SK-N-SH treated with all-trans-retinoic acid at 6 μM for 48 hours (cell line): Measurements from ENCODE around the gene PHLDA2.

ENCODE experiments used
- ATAC-seq: fragments of 200-7000 bp; cut with Tn5 transposase; 3 replicates; pipeline ENCODE4 v1.9.1; 2020; ENCODE audit warnings: mild to moderate bottlenecking, moderate library complexity
- ARNTL ChIP-seq: fragments of 450-650 bp; formaldehyde crosslinking; IDR thresholded peaks from 2 replicates; pipeline ENCODE4 v1.5.0; 2020; ENCODE audit warnings: low read depth, mild to moderate bottlenecking, moderate library complexity, borderline replicate concordance
- CSDC2 ChIP-seq: fragments of 250-450 bp; sonication (Bioruptor Pico); IDR thresholded peaks from 2 replicates; pipeline ENCODE4 v1.5.0; 2020; ENCODE audit warnings: mild to moderate bottlenecking, moderate library complexity
- ESRRG ChIP-seq: fragments of 250-450 bp; sonication (Bioruptor Pico); IDR thresholded peaks from 2 replicates; pipeline ENCODE4 v1.6.1; 2021; ENCODE audit warnings: mild to moderate bottlenecking
- GLIS3 ChIP-seq: fragments of 250-450 bp; sonication (Bioruptor Pico); IDR thresholded peaks from 2 replicates; pipeline ENCODE4 v1.5.0; 2020; ENCODE audit warnings: mild to moderate bottlenecking, moderate library complexity
- OSR1 ChIP-seq: fragments of 250-450 bp; sonication (Bioruptor Pico); IDR thresholded peaks from 2 replicates; pipeline ENCODE4 v1.8.0; 2022; ENCODE audit warnings: moderate library complexity, mild to moderate bottlenecking, inconsistent platforms
- PATZ1 ChIP-seq: fragments of 250-450 bp; sonication (Bioruptor Pico); IDR thresholded peaks from 2 replicates; pipeline ENCODE4 v1.8.0; 2020; ENCODE audit warnings: mild to moderate bottlenecking, moderate library complexity, borderline replicate concordance
- POU6F1 ChIP-seq: fragments of 250-450 bp; sonication (Bioruptor Pico); IDR thresholded peaks from 2 replicates; pipeline ENCODE4 v1.8.0; 2021; ENCODE audit warnings: low read depth, mild to moderate bottlenecking, moderate library complexity, borderline replicate concordance
- PPARA ChIP-seq: fragments of 250-450 bp; sonication (Bioruptor Pico); IDR thresholded peaks from 2 replicates; pipeline ENCODE4 v1.5.0; 2020; ENCODE audit warnings: mild to moderate bottlenecking, borderline replicate concordance
- RARB ChIP-seq: fragments of 250-450 bp; sonication (Bioruptor Pico); IDR thresholded peaks from 2 replicates; pipeline ENCODE4 v1.8.0; 2021; ENCODE audit warnings: mild to moderate bottlenecking, moderate library complexity
- SNAI2 ChIP-seq: fragments of 250-450 bp; sonication (Bioruptor Pico); IDR thresholded peaks from 2 replicates; pipeline ENCODE4 v1.5.0; 2020; ENCODE audit warnings: mild to moderate bottlenecking, moderate library complexity
- TCF4 ChIP-seq: fragments of 250-450 bp; sonication (Bioruptor Pico); IDR thresholded peaks from 2 replicates; pipeline ENCODE4 v1.8.0; 2021; ENCODE audit warnings: mild to moderate bottlenecking, moderate library complexity, borderline replicate concordance
- TOX ChIP-seq: fragments of 250-450 bp; sonication (Bioruptor Pico); IDR thresholded peaks from 2 replicates; pipeline ENCODE4 v1.8.0; 2021; ENCODE audit warnings: mild to moderate bottlenecking, moderate library complexity, borderline replicate concordance
- ZC3H10 ChIP-seq: fragments of 250-450 bp; sonication (Bioruptor Pico); IDR thresholded peaks from 2 replicates; pipeline ENCODE4 v1.5.1; 2021; ENCODE audit warnings: mild to moderate bottlenecking, moderate library complexity
- ZFP3 ChIP-seq: fragments of 250-450 bp; sonication (Bioruptor Pico); IDR thresholded peaks from 2 replicates; pipeline ENCODE4 v1.5.0; 2020; ENCODE audit warnings: mild to moderate bottlenecking, moderate library complexity
- ZFP30 ChIP-seq: fragments of 450-650 bp; formaldehyde crosslinking; IDR thresholded peaks from 2 replicates; pipeline ENCODE4 v1.5.0; 2022; ENCODE audit warnings: mild to moderate bottlenecking, moderate library complexity
- ZNF565 ChIP-seq: fragments of 450-650 bp; formaldehyde crosslinking; conservative IDR thresholded peaks from 2 replicates; pipeline ENCODE4 v1.5.0; 2020; ENCODE audit warnings: low read depth, mild to moderate bottlenecking, moderate library complexity
- ZNF70 ChIP-seq: fragments of 450-650 bp; formaldehyde crosslinking; IDR thresholded peaks from 2 replicates; pipeline ENCODE4 v1.5.0; 2020; ENCODE audit warnings: mild to moderate bottlenecking, moderate library complexity
- ZNF8 ChIP-seq: fragments of 450-650 bp; formaldehyde crosslinking; IDR thresholded peaks from 2 replicates; pipeline ENCODE4 v1.5.0; 2020; ENCODE audit warnings: mild to moderate bottlenecking, moderate library complexity
- TF ChIP-seq, protein P1 (sequence below): fragments of 250-450 bp; sonication (Bioruptor Pico); IDR thresholded peaks from 2 replicates; pipeline ENCODE4 v1.5.0; 2020; ENCODE audit warnings: mild to moderate bottlenecking, moderate library complexity
- TF ChIP-seq, protein P2 (sequence below): fragments of 250-450 bp; sonication (Bioruptor Pico); IDR thresholded peaks from 2 replicates; pipeline ENCODE4 v1.5.1; 2021; ENCODE audit warnings: mild to moderate bottlenecking, moderate library complexity

The PHLDA2 gene

DNA sequence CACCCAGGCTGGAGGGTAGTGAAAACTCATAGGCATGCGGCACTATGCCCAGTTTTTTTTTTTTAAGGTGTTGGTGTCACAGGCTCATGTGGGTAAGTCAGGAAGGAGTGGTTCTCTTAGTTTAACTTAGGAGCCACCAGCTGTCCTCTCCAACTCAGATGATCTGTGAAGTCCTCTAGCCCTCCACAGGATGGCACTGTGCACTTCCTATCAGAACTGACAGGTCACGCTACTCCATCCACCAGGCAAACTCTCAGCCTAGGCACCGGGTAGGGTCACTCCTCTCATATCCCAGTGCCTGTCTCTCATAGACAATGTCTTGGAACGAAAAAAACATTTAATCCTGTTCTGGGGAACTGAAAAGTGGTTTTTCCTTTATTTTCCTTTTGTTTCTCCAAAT lies 46.4 kb upstream of the PHLDA2 start:
- no peak for TF ChIP-seq OSR1 (CRISPR knock-in tag)
- TF ChIP-seq POU6F1 (CRISPR knock-in tag) = no peak
- no peak for TF ChIP-seq RARB (CRISPR knock-in tag)
- TF ChIP-seq ARNTL = no peak
- TF ChIP-seq, protein P1, sequence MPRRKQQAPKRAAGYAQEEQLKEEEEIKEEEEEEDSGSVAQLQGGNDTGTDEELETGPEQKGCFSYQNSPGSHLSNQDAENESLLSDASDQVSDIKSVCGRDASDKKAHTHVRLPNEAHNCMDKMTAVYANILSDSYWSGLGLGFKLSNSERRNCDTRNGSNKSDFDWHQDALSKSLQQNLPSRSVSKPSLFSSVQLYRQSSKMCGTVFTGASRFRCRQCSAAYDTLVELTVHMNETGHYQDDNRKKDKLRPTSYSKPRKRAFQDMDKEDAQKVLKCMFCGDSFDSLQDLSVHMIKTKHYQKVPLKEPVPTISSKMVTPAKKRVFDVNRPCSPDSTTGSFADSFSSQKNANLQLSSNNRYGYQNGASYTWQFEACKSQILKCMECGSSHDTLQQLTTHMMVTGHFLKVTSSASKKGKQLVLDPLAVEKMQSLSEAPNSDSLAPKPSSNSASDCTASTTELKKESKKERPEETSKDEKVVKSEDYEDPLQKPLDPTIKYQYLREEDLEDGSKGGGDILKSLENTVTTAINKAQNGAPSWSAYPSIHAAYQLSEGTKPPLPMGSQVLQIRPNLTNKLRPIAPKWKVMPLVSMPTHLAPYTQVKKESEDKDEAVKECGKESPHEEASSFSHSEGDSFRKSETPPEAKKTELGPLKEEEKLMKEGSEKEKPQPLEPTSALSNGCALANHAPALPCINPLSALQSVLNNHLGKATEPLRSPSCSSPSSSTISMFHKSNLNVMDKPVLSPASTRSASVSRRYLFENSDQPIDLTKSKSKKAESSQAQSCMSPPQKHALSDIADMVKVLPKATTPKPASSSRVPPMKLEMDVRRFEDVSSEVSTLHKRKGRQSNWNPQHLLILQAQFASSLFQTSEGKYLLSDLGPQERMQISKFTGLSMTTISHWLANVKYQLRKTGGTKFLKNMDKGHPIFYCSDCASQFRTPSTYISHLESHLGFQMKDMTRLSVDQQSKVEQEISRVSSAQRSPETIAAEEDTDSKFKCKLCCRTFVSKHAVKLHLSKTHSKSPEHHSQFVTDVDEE (CRISPR knock-in tag) = no peak
- TF ChIP-seq ZNF565 (CRISPR knock-in tag) = no peak
- no peak for TF ChIP-seq TOX
- TF ChIP-seq TCF4 (CRISPR knock-in tag) = no peak
- TF ChIP-seq SNAI2 = no peak
- TF ChIP-seq, all 23 proteins: peak for 0
- peak; percentile 90 for ATAC-seq

DNA sequence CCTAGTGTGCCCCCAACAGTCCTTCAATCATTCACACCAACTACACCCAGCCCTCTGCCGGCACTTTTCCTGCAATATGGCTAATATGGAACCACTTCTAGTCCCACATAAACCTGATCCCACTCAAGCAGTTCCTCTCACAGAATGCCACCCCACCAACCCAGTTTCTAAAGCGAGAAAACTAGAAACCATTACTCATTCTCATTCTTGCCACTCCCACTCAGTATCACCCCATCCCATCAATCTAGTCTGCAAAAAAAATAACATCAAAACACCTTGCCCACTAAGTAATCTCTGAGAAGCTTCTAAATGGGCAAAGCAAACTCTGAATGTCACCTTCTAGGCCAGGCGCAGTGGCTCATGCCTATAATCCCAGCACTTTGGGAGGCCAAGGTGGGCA lies 45.1 kb upstream of the PHLDA2 start:
- TF ChIP-seq TCF4 (CRISPR knock-in tag) = no peak
- TF ChIP-seq, protein P1 (CRISPR knock-in tag) = no peak
- no peak for TF ChIP-seq CSDC2 (CRISPR knock-in tag)
- TF ChIP-seq ESRRG = no peak
- no peak for TF ChIP-seq ZFP3 (CRISPR knock-in tag)
- TF ChIP-seq OSR1 (CRISPR knock-in tag) = no peak
- TF ChIP-seq ZNF565 (CRISPR knock-in tag) = no peak
- no peak for TF ChIP-seq ZNF70 (CRISPR knock-in tag)
- no peak for TF ChIP-seq ZC3H10 (CRISPR knock-in tag)
- no peak for TF ChIP-seq ZFP30
- no peak for TF ChIP-seq PATZ1 (CRISPR knock-in tag)
- TF ChIP-seq TOX = no peak
- no peak for TF ChIP-seq SNAI2
- no peak for TF ChIP-seq ARNTL
- no peak for TF ChIP-seq POU6F1 (CRISPR knock-in tag)
- TF ChIP-seq ZNF8 (CRISPR knock-in tag) = no peak
- TF ChIP-seq, protein P2, sequence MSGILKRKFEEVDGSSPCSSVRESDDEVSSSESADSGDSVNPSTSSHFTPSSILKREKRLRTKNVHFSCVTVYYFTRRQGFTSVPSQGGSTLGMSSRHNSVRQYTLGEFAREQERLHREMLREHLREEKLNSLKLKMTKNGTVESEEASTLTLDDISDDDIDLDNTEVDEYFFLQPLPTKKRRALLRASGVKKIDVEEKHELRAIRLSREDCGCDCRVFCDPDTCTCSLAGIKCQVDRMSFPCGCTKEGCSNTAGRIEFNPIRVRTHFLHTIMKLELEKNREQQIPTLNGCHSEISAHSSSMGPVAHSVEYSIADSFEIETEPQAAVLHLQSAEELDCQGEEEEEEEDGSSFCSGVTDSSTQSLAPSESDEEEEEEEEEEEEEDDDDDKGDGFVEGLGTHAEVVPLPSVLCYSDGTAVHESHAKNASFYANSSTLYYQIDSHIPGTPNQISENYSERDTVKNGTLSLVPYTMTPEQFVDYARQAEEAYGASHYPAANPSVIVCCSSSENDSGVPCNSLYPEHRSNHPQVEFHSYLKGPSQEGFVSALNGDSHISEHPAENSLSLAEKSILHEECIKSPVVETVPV (CRISPR knock-in tag) = no peak
- no peak for TF ChIP-seq GLIS3 (CRISPR knock-in tag)
- TF ChIP-seq PPARA = no peak
- no peak for TF ChIP-seq RARB (CRISPR knock-in tag)
- no peak for ATAC-seq
